Stimulated activated CD8-positive, alpha-beta memory T cell treated with anti-CD3 and anti-CD28 coated beads, Interleukin-4, amount 100 ng/mL, for 24 hours (primary cell): ENCODE measurements around the gene DCAF12L2.
"Not testable (repeated sequence)": the region's sequence is repeated elsewhere in the genome, so short reads cannot be mapped to it uniquely, and the experiment has no call there.

Experiments
- DNase-seq: peaks from one replicate; pipeline ENCODE4 v3.0.0-alpha.2; 2020; ENCODE audit warnings: low read depth

The DCAF12L2 gene

GRCh38 chrX:126165721-126166461 is at the start of gene DCAF12L2:
TSS of gene DCAF12L2 (minus strand) at chrX:126166289. CDS start at chrX:126165924, 365 bp downstream.
- no peak for DNase-seq

DNA sequence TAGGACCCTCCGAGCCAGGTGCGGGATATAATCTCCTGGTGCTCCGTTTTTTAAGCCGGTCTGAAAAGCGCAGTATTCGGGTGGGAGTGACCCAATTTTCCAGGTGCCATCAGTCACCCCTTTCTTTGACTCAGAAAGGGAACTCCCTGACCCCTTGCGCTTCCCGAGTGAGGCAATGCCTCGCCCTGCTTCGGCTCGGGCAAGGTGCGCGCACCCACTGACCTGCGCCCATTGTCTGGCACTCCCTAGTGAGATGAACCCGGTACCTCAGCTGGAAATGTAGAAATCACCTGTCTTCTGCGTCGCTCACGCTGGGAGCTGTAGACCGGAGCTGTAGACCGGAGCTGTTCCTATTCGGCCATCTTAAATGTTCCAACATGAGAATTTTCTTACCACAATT is 24.8 kb upstream of the DCAF12L2 start:
- not testable (repeated sequence) for DNase-seq

GRCh38 chrX:126177133-126177840 is 11.2 kb upstream of the DCAF12L2 start:
- DNase-seq = no peak

- DNase-seq = no peak
Measured at GRCh38 chrX:126170720-126171119, 4.6 kb upstream of the DCAF12L2 start.

- DNase-seq = no peak
Measured at GRCh38 chrX:126167560-126167959, 1.5 kb upstream of the DCAF12L2 start.

GRCh38 chrX:126165401-126165720 is 728 bp downstream of the DCAF12L2 start:
- no peak for DNase-seq

DNA sequence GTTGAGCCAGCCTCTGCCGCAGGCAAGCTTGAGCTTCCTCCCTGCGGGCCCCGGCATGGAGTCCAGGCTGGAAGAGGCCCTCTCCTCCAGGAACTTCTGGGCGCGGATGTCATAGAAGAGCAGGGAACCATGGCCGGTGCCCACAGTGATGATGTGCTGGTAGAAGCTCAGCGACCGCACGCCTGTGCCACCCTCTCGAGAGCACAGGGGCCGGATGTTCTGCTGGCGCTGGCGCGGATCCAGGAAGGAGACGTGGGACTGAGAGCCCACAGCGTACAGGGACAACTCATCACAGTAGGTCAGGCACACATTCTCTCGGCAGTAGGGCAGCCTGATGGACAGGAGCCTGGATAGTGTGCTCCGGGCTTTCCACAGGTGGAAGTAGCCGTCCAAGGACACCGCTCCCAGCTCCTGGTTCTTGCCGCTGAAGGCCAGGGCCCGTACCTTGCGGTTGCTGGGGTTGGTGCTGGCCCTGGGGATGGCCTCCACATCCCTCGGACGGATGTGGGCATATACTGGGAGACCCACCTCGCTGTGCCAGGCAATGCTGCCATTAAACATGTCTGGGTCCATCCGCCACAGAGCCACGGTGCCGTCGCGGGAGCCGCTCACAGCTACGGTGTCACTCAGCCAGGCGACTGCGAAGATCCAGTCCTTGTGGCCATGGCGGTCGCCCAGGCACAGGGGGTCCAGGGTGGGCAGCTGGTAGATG is 1.2 kb downstream of the DCAF12L2 start:
- DNase-seq = no peak

- no peak for DNase-seq
Measured at GRCh38 chrX:126164226-126164625, 1.9 kb downstream of the DCAF12L2 start.

DNA sequence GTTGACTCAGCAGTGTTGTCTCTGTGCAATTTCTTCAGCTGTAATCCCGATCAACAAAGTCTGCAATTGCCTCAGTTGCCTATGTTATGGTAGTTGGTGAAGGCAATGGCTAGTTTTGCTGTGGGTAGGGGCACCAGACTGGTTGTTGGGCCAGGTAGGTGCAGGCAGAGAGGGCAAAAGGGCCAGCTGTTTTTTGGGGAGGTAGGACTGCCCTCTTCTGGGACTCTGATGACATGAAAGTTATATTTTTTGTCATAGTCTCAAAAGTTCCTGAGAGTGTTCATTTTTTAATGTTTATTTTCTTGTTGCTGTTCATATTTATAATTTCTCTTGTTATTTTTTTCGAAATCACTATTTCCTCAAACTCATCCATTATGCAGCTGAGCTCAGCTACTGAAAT is 25.1 kb downstream of the DCAF12L2 start:
- DNase-seq = no peak

GRCh38 chrX:126137899-126138298 is 28.2 kb downstream of the DCAF12L2 start:
- DNase-seq = no peak

DNA sequence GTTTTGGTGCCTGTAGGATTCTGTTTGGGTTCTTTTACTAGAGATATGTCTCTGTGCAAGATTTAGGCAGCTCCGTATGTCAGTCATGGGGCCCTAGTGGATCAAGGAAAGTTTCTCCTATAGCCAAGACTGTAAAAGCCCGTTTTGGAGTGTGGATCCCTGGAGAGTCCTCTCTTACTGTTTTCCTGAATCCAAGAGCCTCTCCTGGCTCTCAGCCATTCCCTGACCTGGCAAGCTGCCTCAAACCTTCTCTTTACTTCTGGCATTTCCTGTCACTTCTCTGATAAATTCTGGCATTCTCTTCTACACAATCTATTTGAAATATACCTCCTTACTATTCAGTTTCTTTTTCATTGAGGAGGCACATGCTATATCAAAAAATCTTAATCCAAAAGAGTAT is 41.4 kb downstream of the DCAF12L2 start:
- no peak for DNase-seq
